Measurements from ENCODE around the gene ITPR2.

- no peak for TF ChIP-seq EP300 (IDR thresholded peaks at IDR 0.05; ENCODE audit: borderline replicate concordance in 1 of 2, low read depth in 2 of 2, low read length in 2 of 2)
- TF ChIP-seq CTCF (IDR thresholded peaks at IDR 0.05; ENCODE audit: control extremely low read depth in 1 of 3, insufficient read depth in 1 of 3, low read depth in 1 of 3, low read length in 3 of 3): no peak
- no peak for TF ChIP-seq POLR2A (IDR thresholded peaks at IDR 0.05; ENCODE audit: control extremely low read depth in 1 of 2, low read depth in 2 of 2, low read length in 2 of 2)
Measured at GRCh38 chr12:26539131-26539530, 293.9 kb downstream of the ITPR2 start.
